K562 (cell line): ENCODE data around the gene ZNF773. TPM values are rescaled to one million over a fixed set of nuclear protein-coding genes. Genes with fewer than 3 reads are reported as not detected.

Experiments used
- ATAC-seq: fragments of 200-7000 bp; cut with Tn5 transposase; 3 replicates; pipeline ENCODE4 v1.9.1; 2020; ENCODE audit warnings: moderate library complexity
- BruUV-seq: library from RNA; stranded (reverse); fragments of 400-500 nt; replicated peaks from 2 replicates; lab custom pipeline; 2021; lab: Mats Ljungman, UMichigan
- CTCF ChIA-PET: fragments of 300-600 bp; formaldehyde crosslinking; extraction: SDS; loops from one replicate; lab custom pipeline; 2021; ENCODE audit warnings: low intra/inter-chr PET ratio; lab: Yijun Ruan, JAX
- POLR2A ChIA-PET: fragments of 300-600, 350-650 bp; sonication (Branson Sonifier 250); formaldehyde crosslinking; extraction: SDS; loops from one replicate; lab custom pipeline; 2021; ENCODE audit warnings: antibody characterized with exemption, inconsistent platforms; lab: Yijun Ruan, JAX
- DNase-seq, 4 experiments: peaks; one replicate each; pipeline versions ENCODE4 v3.0.0 to v3.0.0-alpha.2; 2011 to 2018; ENCODE audit warnings: low spot score in 3 of 4, mixed read lengths in 3 of 4; ENCODE audit errors: extremely low read depth in 1 of 4
- FAIRE-seq: peaks from 2 replicates; lab custom pipeline; 2011; peaks lifted over from hg19 to GRCh38; lab: Jason Lieb, UNC
- H2AFZ ChIP-seq: 2 replicates; pipeline ENCODE4 v1.6.0; 2011; ENCODE audit warnings: low read depth, low read length, control low read depth, inconsistent platforms
- H3K27ac ChIP-seq: fragments of 200-600 bp; 3 replicates; pipeline ENCODE4 v1.8.0; 2011; ENCODE audit warnings: low read depth, mild to moderate bottlenecking, control low read depth, inconsistent platforms, low read length, moderate library complexity, mixed read lengths; ENCODE audit errors: extremely low read depth
- H3K27me3 ChIP-seq, 2 experiments: fragments of 300-600 bp in 1 of 2; 2 replicates in 1 of 2; 3 replicates in 1 of 2; pipeline versions ENCODE4 v1.6.0 to v1.8.0; 2011; ENCODE audit warnings: inconsistent platforms in 2 of 2, low read length in 2 of 2, mild to moderate bottlenecking in 1 of 2, mixed read lengths in 1 of 2, moderate library complexity in 1 of 2; ENCODE audit not compliant: control insufficient read depth in 2 of 2, insufficient read depth in 2 of 2
- H3K36me3 ChIP-seq: fragments of 300-600 bp; 3 replicates; pipeline ENCODE4 v1.8.0; 2011; ENCODE audit warnings: mild to moderate bottlenecking, low read length, inconsistent platforms; ENCODE audit not compliant: control insufficient read depth, insufficient read depth
- H3K4me1 ChIP-seq, 2 experiments: fragments of 200-600 bp in 1 of 2; replicated peaks in 1 of 2; 2 replicates in 1 of 2; 3 replicates in 1 of 2; pipeline versions ENCODE4 v1.5.1 to v1.8.0; 2011; ENCODE audit warnings: inconsistent platforms in 2 of 2, low read length in 2 of 2, mild to moderate bottlenecking in 1 of 2, mixed read lengths in 1 of 2, moderate library complexity in 1 of 2; ENCODE audit not compliant: control insufficient read depth in 2 of 2, insufficient read depth in 2 of 2
- H3K4me2 ChIP-seq: 2 replicates; pipeline ENCODE4 v1.6.1; 2011; ENCODE audit warnings: low read length, control low read depth, inconsistent platforms, mixed read lengths; ENCODE audit not compliant: insufficient read depth
- H3K4me3 ChIP-seq: fragments of 200-600 bp; sonication (generic), shearing (Covaris generic); 2 replicates; pipeline ENCODE4 v1.5.1; 2016; ENCODE audit warnings: control low read depth, inconsistent platforms
- H3K79me2 ChIP-seq: fragments of 200-600 bp; 3 replicates; pipeline ENCODE4 v1.8.0; 2011; ENCODE audit warnings: low read length, inconsistent platforms; ENCODE audit not compliant: control insufficient read depth, insufficient read depth
- H3K9ac ChIP-seq, 2 experiments: 2 replicates each; pipeline versions ENCODE4 v1.6.0 to v1.6.1; 2011; ENCODE audit warnings: low read depth in 2 of 2, low read length in 2 of 2, control low read depth in 1 of 2, inconsistent platforms in 1 of 2, mild to moderate bottlenecking in 1 of 2, mixed read lengths in 1 of 2; ENCODE audit not compliant: insufficient read depth in 1 of 2
- H3K9me1 ChIP-seq: one replicate; pipeline ENCODE4 v1.6.0; 2011; ENCODE audit warnings: inconsistent platforms, mild to moderate bottlenecking, low read length, moderate library complexity; ENCODE audit not compliant: control insufficient read depth, insufficient read depth
- H3K9me3 ChIP-seq: replicated peaks from 2 replicates; pipeline ENCODE4 v1.5.1; 2011; ENCODE audit warnings: low read depth, low read length, inconsistent platforms; ENCODE audit not compliant: control insufficient read depth, insufficient read depth
- H4K20me1 ChIP-seq: replicated peaks from 2 replicates; pipeline ENCODE4 v1.6.1; 2011; ENCODE audit warnings: low read length, inconsistent platforms, mixed read lengths; ENCODE audit not compliant: control insufficient read depth, insufficient read depth
- BDP1 ChIP-seq: IDR thresholded peaks from 3 replicates; pipeline ENCODE4 v1.6.1; 2011; ENCODE audit not compliant: insufficient read length, insufficient read depth
- CTCFL ChIP-seq: IDR thresholded peaks from 2 replicates; pipeline ENCODE4 v1.6.1; 2011; ENCODE audit warnings: borderline replicate concordance, low read depth, mild to moderate bottlenecking, moderate library complexity, low read length; ENCODE audit not compliant: insufficient read depth, poor library complexity, severe bottlenecking
- E2F6 ChIP-seq, 2 experiments: IDR thresholded peaks; 2 replicates each; pipeline ENCODE4 v1.6.1; 2011; ENCODE audit warnings: borderline replicate concordance in 1 of 2, control low read depth in 1 of 2, low read depth in 1 of 2, low read length in 1 of 2, mild to moderate bottlenecking in 1 of 2, mixed read lengths in 1 of 2, moderate library complexity in 1 of 2; ENCODE audit not compliant: insufficient read depth in 1 of 2, insufficient read length in 1 of 2, poor library complexity in 1 of 2, severe bottlenecking in 1 of 2; ENCODE audit errors: extremely low read depth in 1 of 2
- EHMT2 ChIP-seq: fragments of 450-650 bp; IDR thresholded peaks from 2 replicates; pipeline ENCODE4 v1.6.1; 2018; ENCODE audit warnings: antibody characterized with exemption
- FOS ChIP-seq: IDR thresholded peaks from 3 replicates; pipeline ENCODE4 v1.6.1; 2011; ENCODE audit not compliant: insufficient read length; ENCODE audit errors: extremely low read depth
- PHF20 ChIP-seq: fragments of 450-650 bp; IDR thresholded peaks from 2 replicates; pipeline ENCODE4 v1.6.1; 2018; ENCODE audit not compliant: partially characterized antibody
- THRAP3 ChIP-seq: fragments of 450-650 bp; IDR thresholded peaks from 2 replicates; pipeline ENCODE4 v1.6.1; 2016; ENCODE audit warnings: mild to moderate bottlenecking, inconsistent platforms, borderline replicate concordance
- YY1 ChIP-seq, 3 experiments: IDR thresholded peaks; 2 replicates each; pipeline ENCODE4 v1.6.1; 2011; ENCODE audit warnings: low read length in 2 of 3, mild to moderate bottlenecking in 2 of 3, moderate library complexity in 2 of 3, borderline replicate concordance in 1 of 3, control low read depth in 1 of 3, low read depth in 1 of 3; ENCODE audit not compliant: insufficient read depth in 3 of 3, insufficient replicate concordance in 2 of 3, control insufficient read depth in 1 of 3, insufficient read length in 1 of 3; ENCODE audit errors: extremely low read depth in 1 of 3
- ZEB2 ChIP-seq: fragments of 450-650 bp; IDR thresholded peaks from 2 replicates; pipeline ENCODE4 v1.6.1; 2016
- ZNF282 ChIP-seq: sonication (generic); formaldehyde crosslinking; IDR thresholded peaks from 2 replicates; pipeline ENCODE4 v1.8.1; 2023; ENCODE audit warnings: missing genetic modification reagents
- ZNF584 ChIP-seq: fragments of 200-800 bp; sonication (Bioruptor generic); IDR thresholded peaks from 2 replicates; pipeline ENCODE4 v1.6.1; 2016; ENCODE audit warnings: low read depth, mild to moderate bottlenecking, missing genetic modification characterization, missing compliant biosample characterization
- WGBS: fragments of 100-300 bp; shearing (Covaris generic); methylation state at CpG from one replicate; pipeline ENCODE4 v1.1.6; 2016; ENCODE audit warnings: low coverage, mixed read lengths; ENCODE audit not compliant: insufficient coverage; ENCODE audit errors: missing lambda C conversion rate; 5-methylcytosine and 5-hydroxymethylcytosine counted together
- in situ Hi-C: fragments of 300-500 bp; cut with MboI; formaldehyde crosslinking; loops from 4 replicates; pipeline ENCODE4 v1.15.0; 2018; ENCODE audit warnings: inconsistent platforms, mixed read lengths
- intact Hi-C: fragments of 100-400 bp; cut with micrococcal nuclease; formaldehyde crosslinking; loops from 2 replicates; pipeline ENCODE4 v1.14.2; 2022
- polyA plus RNA-seq, 8 experiments: library from polyadenylated mRNA; depleted of rRNA in 4 of 8; stranded (reverse) in 5 of 8; unstranded in 3 of 8; fragments of >200 nt; fragmentation: Nextera tagmentation in 2 of 8; fragmentation: Illumina TruSeq in 1 of 8; extraction: Ambion mirVana in 2 of 8; extraction: Trizol in 1 of 8; gene quantifications; 2 replicates each; pipeline versions ENCODE4 v1.2.1 to v1.2.3, GENCODE V29; 2011 to 2014; ENCODE audit warnings: inconsistent platforms in 1 of 8, missing spikeins in 1 of 8
- total RNA-seq, 7 experiments: library from RNA; depleted of rRNA in 6 of 7; stranded (reverse); fragments of >200 nt in 6 of 7; fragmentation: Illumina TruSeq in 2 of 7; extraction: Trizol in 2 of 7; gene quantifications; 2 replicates each; pipeline versions ENCODE4 v1.2.1 to v1.2.3, GENCODE V29; 2011 to 2021; ENCODE audit warnings: low replicate concordance in 1 of 7
- TF ChIP-seq, protein P1 (sequence below): fragments of 450-650 bp; IDR thresholded peaks from 2 replicates; pipeline ENCODE4 v1.6.1; 2014; ENCODE audit warnings: low read depth, mild to moderate bottlenecking, moderate library complexity, borderline replicate concordance
- TF ChIP-seq, protein P2 (sequence below): sonication (generic); formaldehyde crosslinking; IDR thresholded peaks from 2 replicates; pipeline ENCODE4 v1.8.1; 2022; ENCODE audit warnings: missing genetic modification reagents

ZNF773 gene
- total and polyA plus RNA-seq, 9 of the 15 experiments (the other 6 are each of a cell fraction or from before 2014, with no cell fraction given), result 0.04 to 2.0 (median 0.45) TPM; not detected in 3

DNA sequence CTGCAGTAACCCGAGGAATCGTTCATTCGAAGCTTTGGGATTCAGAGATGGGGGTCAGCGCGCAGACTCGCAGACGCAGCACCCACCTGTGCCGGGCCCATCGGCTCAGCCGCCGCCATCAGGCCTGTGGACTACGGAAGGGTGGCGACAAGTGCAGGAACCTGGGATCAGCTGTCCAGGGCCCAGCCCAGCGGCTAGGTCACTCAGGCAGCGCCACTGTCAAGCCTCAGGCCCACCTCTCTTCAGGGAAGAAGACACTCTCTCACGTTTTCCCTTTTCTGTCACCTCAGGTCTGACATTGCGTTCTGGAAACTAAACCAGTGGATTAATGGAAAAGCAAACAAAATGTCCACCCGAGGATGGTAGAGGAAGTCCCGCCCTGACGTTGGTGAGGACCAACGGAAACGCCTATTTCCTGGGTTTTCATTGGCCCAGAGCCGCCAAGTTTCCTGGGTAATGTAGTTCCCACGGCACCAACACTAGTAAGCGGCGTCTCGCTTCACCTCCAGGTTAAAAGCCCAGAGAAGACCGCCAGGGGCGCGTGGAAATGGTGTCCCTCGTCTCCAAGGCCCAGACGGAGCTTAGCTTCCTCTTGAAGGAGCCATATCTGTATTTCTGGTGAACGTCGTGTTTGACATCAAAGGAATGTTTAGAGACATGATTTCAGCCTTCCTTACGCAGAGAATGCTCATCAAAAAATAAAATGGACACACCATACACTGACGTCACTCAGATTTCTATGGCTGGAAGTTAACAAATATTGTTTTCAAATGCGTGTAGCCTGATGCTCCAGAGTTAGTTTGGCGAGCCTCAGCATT lies 22.3 kb upstream of the ZNF773 start, which contains the start of gene ZNF772:
Gene ZNF772 (minus strand): TSS at position 376 of the 818 bp plus-strand sequence. CDS start 257 bp downstream, at position 119.
- in situ Hi-C loops (no loop called here), intact Hi-C loops (no loop called here)
- H3K27me3 ChIP-seq, result no peaks in the 10 kb centered on the region
- 5% methylated on average over 31 of the region's 38 CpGs for WGBS
- H3K79me2 ChIP-seq, result no peaks in the 10 kb centered on the region
- ChIA-PET CTCF (no interaction called here), POLR2A (interaction anchor here (0.7 kb wide), 1 partner anchor 440 kb away, joined by 4 read pairs; no protein-coding TSS in a partner anchor)
- FAIRE-seq (peak; percentile 99), DNase-seq (peak; percentile 79 to 89 (median 82)), ATAC-seq (peak; percentile 99)
- H3K36me3 ChIP-seq, result no peaks in the 10 kb centered on the region; the same call in 2 of the 3 replicates
- peak within 1 kb of the TSS; percentile 64 to 78; a peak in 3 of 4 replicates for H3K9ac ChIP-seq
- H3K4me3 ChIP-seq, result peak within 1 kb of the TSS; percentile 54
- peaks cover 0 to 7% of the 10 kb centered on the region in 2 experiments; a peak in 1 of 5 replicates for H3K4me1 ChIP-seq
- peak within 1 kb of the TSS; percentile 90 for H2AFZ ChIP-seq
- H3K9me1 ChIP-seq, result no peaks in the 10 kb centered on the region
- peaks cover 11% of the 10 kb centered on the region for H3K9me3 ChIP-seq
- peak within 1 kb of the TSS; percentile 79 for H3K4me2 ChIP-seq
- TSS peak; percentile 87 for BruUV-seq
- H4K20me1 ChIP-seq, result no peaks in the 10 kb centered on the region
- H3K27ac ChIP-seq, result no peak within 1 kb of the TSS; the same call in 2 of the 3 replicates
- TF ChIP-seq ZNF584 (CRISPR knock-in tag) (no peak), ZNF282 (CRISPR knock-in tag) (no peak), CTCFL (peak; percentile 59), EHMT2 (peak; percentile 66), BDP1 (no peak), ZEB2 (no peak), THRAP3 (no peak), YY1 (IDR thresholded peaks at IDR 0.05; ENCODE audit: borderline replicate concordance in 1 of 3, control insufficient read depth in 1 of 3, extremely low read depth in 1 of 3, insufficient read depth in 3 of 3, insufficient read length in 1 of 3, insufficient replicate concordance in 2 of 3, low read depth in 1 of 3, low read length in 2 of 3) (peak in 2 of 3 experiments; percentile 53 to 88), PHF20 (peak; percentile 63), FOS (peak; percentile 48), E2F6 (IDR thresholded peaks at IDR 0.05; ENCODE audit: borderline replicate concordance in 1 of 2, extremely low read depth in 1 of 2, insufficient read depth in 1 of 2, insufficient read length in 1 of 2, low read depth in 1 of 2, low read length in 1 of 2, poor library complexity in 1 of 2, severe bottlenecking in 1 of 2) (peak in 1 of 2 experiments; percentile 66)
- TF ChIP-seq, protein P1, sequence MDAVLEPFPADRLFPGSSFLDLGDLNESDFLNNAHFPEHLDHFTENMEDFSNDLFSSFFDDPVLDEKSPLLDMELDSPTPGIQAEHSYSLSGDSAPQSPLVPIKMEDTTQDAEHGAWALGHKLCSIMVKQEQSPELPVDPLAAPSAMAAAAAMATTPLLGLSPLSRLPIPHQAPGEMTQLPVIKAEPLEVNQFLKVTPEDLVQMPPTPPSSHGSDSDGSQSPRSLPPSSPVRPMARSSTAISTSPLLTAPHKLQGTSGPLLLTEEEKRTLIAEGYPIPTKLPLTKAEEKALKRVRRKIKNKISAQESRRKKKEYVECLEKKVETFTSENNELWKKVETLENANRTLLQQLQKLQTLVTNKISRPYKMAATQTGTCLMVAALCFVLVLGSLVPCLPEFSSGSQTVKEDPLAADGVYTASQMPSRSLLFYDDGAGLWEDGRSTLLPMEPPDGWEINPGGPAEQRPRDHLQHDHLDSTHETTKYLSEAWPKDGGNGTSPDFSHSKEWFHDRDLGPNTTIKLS, result 0 out of 2 replicates have a peak, but pooled peaks have one; percentile 26
- TF ChIP-seq, protein P2, sequence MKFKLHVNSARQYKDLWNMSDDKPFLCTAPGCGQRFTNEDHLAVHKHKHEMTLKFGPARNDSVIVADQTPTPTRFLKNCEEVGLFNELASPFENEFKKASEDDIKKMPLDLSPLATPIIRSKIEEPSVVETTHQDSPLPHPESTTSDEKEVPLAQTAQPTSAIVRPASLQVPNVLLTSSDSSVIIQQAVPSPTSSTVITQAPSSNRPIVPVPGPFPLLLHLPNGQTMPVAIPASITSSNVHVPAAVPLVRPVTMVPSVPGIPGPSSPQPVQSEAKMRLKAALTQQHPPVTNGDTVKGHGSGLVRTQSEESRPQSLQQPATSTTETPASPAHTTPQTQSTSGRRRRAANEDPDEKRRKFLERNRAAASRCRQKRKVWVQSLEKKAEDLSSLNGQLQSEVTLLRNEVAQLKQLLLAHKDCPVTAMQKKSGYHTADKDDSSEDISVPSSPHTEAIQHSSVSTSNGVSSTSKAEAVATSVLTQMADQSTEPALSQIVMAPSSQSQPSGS (CRISPR knock-in tag), result peak; percentile 38; the same call in 1 of the 2 replicates
